ENCODE results near the gene MARCHF3. TPM values are rescaled to one million over a fixed set of nuclear protein-coding genes. Genes with fewer than 3 reads are reported as not detected.
"Not testable (repeated sequence)": the region's sequence is repeated elsewhere in the genome, so short reads cannot be mapped to it uniquely, and the experiment has no call there.

The MARCHF3 gene
- total and polyA plus RNA-seq, 2 donors from 2014 or later = 1.5 to 8.0 TPM

GRCh38 chr5:126909856-126910255 is 120.5 kb downstream of the MARCHF3 start:
- FAIRE-seq = no peak
- no peaks in the 10 kb centered on the region for H3K36me3 ChIP-seq (ENCODE audit: control insufficient read depth in 2 of 3, insufficient read depth in 3 of 3, low read length in 3 of 3)
- no peak for TF ChIP-seq CTCF (IDR thresholded peaks at IDR 0.05; ENCODE audit: borderline replicate concordance, extremely low read depth, insufficient read depth)
- DNase-seq = no peak
- no peaks in the 10 kb centered on the region for H3K4me1 ChIP-seq (ENCODE audit: control insufficient read depth in 2 of 3, insufficient read depth in 2 of 3, low read depth in 1 of 3, low read length in 3 of 3)
- H3K9me3 ChIP-seq (ENCODE audit: control insufficient read depth in 2 of 3, insufficient read depth in 1 of 3, low read length in 3 of 3) = no peaks in the 10 kb centered on the region
- H3K9ac ChIP-seq (ENCODE audit: low read length in 3 of 3) = no peak overlapping the region
- intact Hi-C loops (cut with DNase I) = no loop called here
- no peak overlapping the region for H3K27ac ChIP-seq (ENCODE audit: low read depth in 2 of 2, low read length in 2 of 2)
- no peaks in the 10 kb centered on the region for H3K27me3 ChIP-seq (ENCODE audit: control insufficient read depth, insufficient read depth, low read length)
- H3K4me3 ChIP-seq (ENCODE audit: low read length in 3 of 3) = no peak overlapping the region

- H3K4me3 ChIP-seq (ENCODE audit: low read length in 3 of 3); FAIRE-seq; H3K27ac ChIP-seq (ENCODE audit: low read depth in 2 of 2, low read length in 2 of 2); H3K9ac ChIP-seq (ENCODE audit: low read length in 3 of 3); H3K9me3 ChIP-seq (ENCODE audit: control insufficient read depth in 2 of 3, insufficient read depth in 1 of 3, low read length in 3 of 3); H3K27me3 ChIP-seq (ENCODE audit: control insufficient read depth, insufficient read depth, low read length); DNase-seq; H3K36me3 ChIP-seq (ENCODE audit: control insufficient read depth in 2 of 3, insufficient read depth in 3 of 3, low read length in 3 of 3); H3K4me1 ChIP-seq (ENCODE audit: control insufficient read depth in 2 of 3, insufficient read depth in 2 of 3, low read depth in 1 of 3, low read length in 3 of 3); intact Hi-C loops (cut with DNase I): not testable (repeated sequence)
Observed at GRCh38 chr5:126904407-126904806, 126.0 kb downstream of the MARCHF3 start.

GRCh38 chr5:126900796-126901195 is 129.6 kb downstream of the MARCHF3 start:
- Histone ChIP-seq H3K4me1 (ENCODE audit: control insufficient read depth in 2 of 3, insufficient read depth in 2 of 3, low read depth in 1 of 3, low read length in 3 of 3) (no peaks in the 10 kb centered on the region), H3K36me3 (ENCODE audit: control insufficient read depth in 2 of 3, insufficient read depth in 3 of 3, low read length in 3 of 3) (no peaks in the 10 kb centered on the region), H3K9ac (ENCODE audit: low read length in 3 of 3) (no peak overlapping the region), H3K9me3 (ENCODE audit: control insufficient read depth in 2 of 3, insufficient read depth in 1 of 3, low read length in 3 of 3) (no peaks in the 10 kb centered on the region), H3K27me3 (ENCODE audit: control insufficient read depth, insufficient read depth, low read length) (no peaks in the 10 kb centered on the region), H3K4me3 (ENCODE audit: low read length in 3 of 3) (no peak overlapping the region), H3K27ac (ENCODE audit: low read depth in 2 of 2, low read length in 2 of 2) (no peak overlapping the region)
- no peak for FAIRE-seq
- intact Hi-C loops (cut with DNase I) = no loop called here
- no peak for DNase-seq
- no peak for TF ChIP-seq CTCF (IDR thresholded peaks at IDR 0.05; ENCODE audit: borderline replicate concordance, extremely low read depth, insufficient read depth)

GRCh38 chr5:126899476-126899875 is 130.9 kb downstream of the MARCHF3 start:
- H3K27me3 ChIP-seq (ENCODE audit: control insufficient read depth, insufficient read depth, low read length) = no peaks in the 10 kb centered on the region
- intact Hi-C loops (cut with DNase I) = no loop called here
- no peak for TF ChIP-seq CTCF (IDR thresholded peaks at IDR 0.05; ENCODE audit: borderline replicate concordance, extremely low read depth, insufficient read depth)
- H3K9me3 ChIP-seq (ENCODE audit: control insufficient read depth in 2 of 3, insufficient read depth in 1 of 3, low read length in 3 of 3) = no peaks in the 10 kb centered on the region
- H3K36me3 ChIP-seq (ENCODE audit: control insufficient read depth in 2 of 3, insufficient read depth in 3 of 3, low read length in 3 of 3) = no peaks in the 10 kb centered on the region
- H3K27ac ChIP-seq (ENCODE audit: low read depth in 2 of 2, low read length in 2 of 2) = no peak overlapping the region
- no peaks in the 10 kb centered on the region for H3K4me1 ChIP-seq (ENCODE audit: control insufficient read depth in 2 of 3, insufficient read depth in 2 of 3, low read depth in 1 of 3, low read length in 3 of 3)
- DNase-seq (no peak), FAIRE-seq (no peak)
- H3K9ac ChIP-seq (ENCODE audit: low read length in 3 of 3) = no peak overlapping the region
- no peak overlapping the region for H3K4me3 ChIP-seq (ENCODE audit: low read length in 3 of 3)
